ENCODE data around the gene FTCDNL1.

GRCh38 chr2:199819746-199820145 is 31.2 kb downstream of the FTCDNL1 start:
- TF ChIP-seq, protein P1, sequence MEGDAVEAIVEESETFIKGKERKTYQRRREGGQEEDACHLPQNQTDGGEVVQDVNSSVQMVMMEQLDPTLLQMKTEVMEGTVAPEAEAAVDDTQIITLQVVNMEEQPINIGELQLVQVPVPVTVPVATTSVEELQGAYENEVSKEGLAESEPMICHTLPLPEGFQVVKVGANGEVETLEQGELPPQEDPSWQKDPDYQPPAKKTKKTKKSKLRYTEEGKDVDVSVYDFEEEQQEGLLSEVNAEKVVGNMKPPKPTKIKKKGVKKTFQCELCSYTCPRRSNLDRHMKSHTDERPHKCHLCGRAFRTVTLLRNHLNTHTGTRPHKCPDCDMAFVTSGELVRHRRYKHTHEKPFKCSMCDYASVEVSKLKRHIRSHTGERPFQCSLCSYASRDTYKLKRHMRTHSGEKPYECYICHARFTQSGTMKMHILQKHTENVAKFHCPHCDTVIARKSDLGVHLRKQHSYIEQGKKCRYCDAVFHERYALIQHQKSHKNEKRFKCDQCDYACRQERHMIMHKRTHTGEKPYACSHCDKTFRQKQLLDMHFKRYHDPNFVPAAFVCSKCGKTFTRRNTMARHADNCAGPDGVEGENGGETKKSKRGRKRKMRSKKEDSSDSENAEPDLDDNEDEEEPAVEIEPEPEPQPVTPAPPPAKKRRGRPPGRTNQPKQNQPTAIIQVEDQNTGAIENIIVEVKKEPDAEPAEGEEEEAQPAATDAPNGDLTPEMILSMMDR (IDR thresholded peaks at IDR 0.05), result no peak
- TF ChIP-seq POLR2A (IDR thresholded peaks at IDR 0.05), result no peak

All from body of pancreas (tissue), 4 donors.